Loucy (cell line): ENCODE measurements around the gene TBC1D20.

Source experiments
- CTCF ChIP-seq: fragments of 200-600 bp; sonication (generic); conservative IDR thresholded peaks from 2 replicates; pipeline ENCODE4 v1.5.1; 2014; ENCODE audit warnings: mild to moderate bottlenecking, antibody characterized with exemption, low read length
- EZH2phosphoT487 ChIP-seq: fragments of 200-600 bp; IDR thresholded peaks from 2 replicates; pipeline ENCODE4 v1.6.1; 2018; ENCODE audit warnings: antibody characterized with exemption, mild to moderate bottlenecking, moderate library complexity, borderline replicate concordance

DNA sequence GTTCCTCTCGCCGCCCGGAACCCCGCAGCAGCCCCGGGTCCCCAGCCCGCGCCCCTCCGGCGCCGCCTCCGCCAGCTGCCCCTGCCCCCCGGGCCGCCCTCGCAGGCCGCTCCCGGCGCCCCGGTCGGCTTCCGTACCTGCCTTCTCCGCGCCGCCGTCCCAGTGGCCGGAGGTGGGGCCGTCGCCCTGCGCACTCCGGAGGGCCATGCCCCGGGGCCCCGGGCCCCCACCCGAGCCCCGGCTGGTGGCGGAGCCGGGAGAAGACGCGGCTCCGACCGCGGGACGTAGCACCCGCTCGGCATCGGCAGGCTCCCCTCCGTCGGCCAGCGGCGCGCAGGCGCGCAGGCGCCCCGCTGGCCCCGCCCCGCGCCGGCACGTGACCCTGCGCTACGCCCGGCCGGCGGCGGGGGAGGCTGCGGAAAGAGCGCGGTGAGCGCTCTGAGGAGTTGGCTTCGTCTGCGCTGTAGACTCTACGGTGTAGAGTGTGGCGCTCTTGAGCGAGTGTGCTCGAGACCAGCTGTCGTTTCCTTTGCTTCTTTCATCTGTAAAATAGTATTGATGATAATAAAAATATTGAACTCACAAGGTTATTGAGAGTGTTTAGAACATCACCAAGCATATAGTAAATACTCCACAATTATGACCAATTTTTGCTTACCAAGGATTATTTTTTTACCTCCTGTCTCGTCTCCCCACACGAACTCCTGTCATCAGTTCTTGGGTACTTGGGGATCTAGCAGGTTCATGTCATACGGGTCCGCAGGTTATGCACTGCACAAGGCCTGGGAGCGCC is at the start of gene TBC1D20:
- TF ChIP-seq EZH2phosphoT487, result no peak
- peak; percentile 33 for TF ChIP-seq CTCF
